MM.1S (cell line): Measurements from ENCODE around the gene RASL10B.

Experiments
- EZH2 ChIP-seq: fragments of 300-600 bp; sonication (generic); optimal IDR thresholded peaks from 2 replicates; pipeline ENCODE3; 2017; ENCODE audit warnings: low read depth, mild to moderate bottlenecking, antibody characterized with exemption, low read length, mixed read lengths
- EZH2phosphoT487 ChIP-seq: fragments of 300-600 bp; sonication (generic); IDR thresholded peaks from 2 replicates; pipeline ENCODE4 v1.6.1; 2018; ENCODE audit warnings: antibody characterized with exemption, low read length
- TF ChIP-seq, protein P1 (sequence below): fragments of 300-600 bp; sonication (generic); IDR thresholded peaks from 2 replicates; pipeline ENCODE4 v1.5.1; 2016; ENCODE audit warnings: antibody characterized with exemption, low read length, mixed read lengths

DNA sequence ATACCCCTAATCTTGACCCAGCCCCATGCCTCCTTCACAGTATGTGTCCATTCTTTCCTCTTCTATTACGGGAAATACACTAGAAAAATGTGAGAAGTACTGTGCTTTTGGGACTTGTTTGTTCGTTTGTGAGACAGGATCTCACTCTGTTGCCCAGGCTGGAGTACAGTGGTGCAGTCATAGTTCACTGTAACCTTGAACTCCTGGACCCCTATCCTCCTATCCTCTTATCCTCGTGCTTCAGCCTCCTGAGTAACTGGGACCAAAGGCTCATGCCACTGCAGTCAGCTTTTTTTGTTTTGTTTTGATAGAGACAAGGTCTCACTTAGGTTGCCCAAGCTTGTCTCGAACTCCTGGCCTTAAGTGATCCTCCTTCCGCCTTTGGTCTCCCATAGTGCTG, 29.9 kb upstream of the RASL10B start:
- TF ChIP-seq, protein P1, sequence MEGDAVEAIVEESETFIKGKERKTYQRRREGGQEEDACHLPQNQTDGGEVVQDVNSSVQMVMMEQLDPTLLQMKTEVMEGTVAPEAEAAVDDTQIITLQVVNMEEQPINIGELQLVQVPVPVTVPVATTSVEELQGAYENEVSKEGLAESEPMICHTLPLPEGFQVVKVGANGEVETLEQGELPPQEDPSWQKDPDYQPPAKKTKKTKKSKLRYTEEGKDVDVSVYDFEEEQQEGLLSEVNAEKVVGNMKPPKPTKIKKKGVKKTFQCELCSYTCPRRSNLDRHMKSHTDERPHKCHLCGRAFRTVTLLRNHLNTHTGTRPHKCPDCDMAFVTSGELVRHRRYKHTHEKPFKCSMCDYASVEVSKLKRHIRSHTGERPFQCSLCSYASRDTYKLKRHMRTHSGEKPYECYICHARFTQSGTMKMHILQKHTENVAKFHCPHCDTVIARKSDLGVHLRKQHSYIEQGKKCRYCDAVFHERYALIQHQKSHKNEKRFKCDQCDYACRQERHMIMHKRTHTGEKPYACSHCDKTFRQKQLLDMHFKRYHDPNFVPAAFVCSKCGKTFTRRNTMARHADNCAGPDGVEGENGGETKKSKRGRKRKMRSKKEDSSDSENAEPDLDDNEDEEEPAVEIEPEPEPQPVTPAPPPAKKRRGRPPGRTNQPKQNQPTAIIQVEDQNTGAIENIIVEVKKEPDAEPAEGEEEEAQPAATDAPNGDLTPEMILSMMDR, result no peak
- TF ChIP-seq EZH2 (no peak), EZH2phosphoT487 (no peak)
